GM19025 (cell line): ENCODE results near the gene TENT4A.

Source experiments
- ATAC-seq: cut with Tn5 transposase; IDR thresholded peaks from one replicate; pipeline ENCODE4 v1.9.1; 2021; ENCODE audit warnings: mild to moderate bottlenecking, low read depth, moderate library complexity; ENCODE audit not compliant: unreplicated experiment

The TENT4A gene

GRCh38 chr5:6716629-6717149 is 3.5 kb downstream of the TENT4A start:
- ATAC-seq, result no peak

- ATAC-seq, result no peak
These were observed 4.0 kb downstream of the TENT4A start for GRCh38 chr5:6717247-6717646.

DNA sequence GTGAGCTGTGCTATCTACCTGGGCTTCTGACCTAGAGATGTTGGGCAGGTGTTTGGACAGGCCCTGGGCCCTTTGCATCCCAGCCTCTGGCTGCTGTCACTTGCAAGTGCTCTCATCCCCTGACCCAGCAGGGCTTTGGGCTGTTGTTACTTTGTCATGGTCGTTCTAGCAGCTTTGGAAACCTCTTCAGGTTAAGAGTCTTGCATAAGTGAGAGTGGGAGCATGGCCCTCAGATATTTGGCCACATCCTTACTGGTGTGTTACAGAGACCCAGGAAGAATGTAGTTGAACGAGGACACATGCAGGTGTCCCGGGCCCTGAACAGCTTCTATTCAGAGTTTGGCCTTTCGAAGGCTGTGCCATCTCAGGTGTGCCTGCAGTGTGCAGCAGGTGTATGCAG is 4.5 kb downstream of the TENT4A start:
- no peak for ATAC-seq

DNA sequence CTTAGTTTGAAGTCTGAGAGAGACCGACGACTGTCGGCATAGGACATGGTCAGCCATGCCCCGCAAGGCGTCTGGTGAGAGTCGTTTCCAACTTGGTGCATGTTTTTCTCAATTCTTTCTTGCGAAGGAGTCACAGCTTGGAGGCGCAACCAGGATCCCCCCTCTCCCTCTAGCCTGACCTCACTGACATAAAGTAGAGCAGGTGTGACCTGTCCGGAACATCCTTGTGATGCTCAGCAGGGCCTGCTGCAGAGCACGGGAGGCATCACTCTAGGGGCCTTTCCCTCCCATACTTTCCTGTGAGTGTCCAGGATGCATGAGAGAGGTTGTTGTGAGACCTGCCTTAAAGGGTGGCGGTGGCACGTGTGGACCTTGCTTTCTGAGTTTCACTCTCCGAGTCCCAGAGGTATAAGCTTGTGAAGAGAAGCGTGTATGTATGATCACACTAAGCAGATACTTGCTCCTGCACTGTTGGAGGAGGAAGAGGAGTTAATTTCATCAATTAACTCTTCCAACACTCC is 5.0 kb downstream of the TENT4A start:
- ATAC-seq, result no peak

- ATAC-seq, result no peak
These were observed 5.5 kb downstream of the TENT4A start for GRCh38 chr5:6718718-6719117.

- ATAC-seq, result no peak
These were observed 6.2 kb downstream of the TENT4A start for GRCh38 chr5:6719417-6719816.

DNA sequence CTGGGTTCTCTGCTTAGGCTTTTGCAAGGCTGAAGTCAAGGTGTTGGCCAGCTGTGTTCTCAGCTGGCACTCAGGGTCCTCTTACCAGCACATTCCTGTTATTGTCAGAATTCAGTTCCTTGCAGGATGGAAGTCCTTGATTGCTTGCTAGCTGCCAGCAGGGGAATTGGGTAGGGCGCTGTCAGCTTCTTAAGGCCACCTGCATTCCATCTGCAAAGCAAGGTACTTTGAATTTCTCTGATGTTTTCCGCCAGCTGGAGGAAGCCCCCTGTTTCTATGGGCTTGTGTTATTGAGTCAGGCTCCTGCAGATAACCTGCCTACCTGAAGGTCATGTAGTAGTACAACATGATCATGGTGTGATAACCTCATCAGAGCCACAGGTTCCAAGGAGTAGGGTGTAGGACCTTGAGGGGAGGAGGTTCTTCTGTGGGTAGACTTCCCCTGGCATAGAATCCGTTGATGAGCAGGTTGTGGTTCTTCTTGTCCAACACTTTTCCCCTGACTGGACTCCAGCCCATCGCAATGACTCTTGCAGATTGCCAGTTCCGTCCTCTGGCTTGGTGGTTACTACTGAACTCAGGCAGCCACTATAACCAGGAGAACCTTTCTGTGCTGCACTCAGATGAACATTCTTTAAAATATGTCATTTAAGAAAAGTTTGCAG is 6.8 kb downstream of the TENT4A start:
- no peak for ATAC-seq

DNA sequence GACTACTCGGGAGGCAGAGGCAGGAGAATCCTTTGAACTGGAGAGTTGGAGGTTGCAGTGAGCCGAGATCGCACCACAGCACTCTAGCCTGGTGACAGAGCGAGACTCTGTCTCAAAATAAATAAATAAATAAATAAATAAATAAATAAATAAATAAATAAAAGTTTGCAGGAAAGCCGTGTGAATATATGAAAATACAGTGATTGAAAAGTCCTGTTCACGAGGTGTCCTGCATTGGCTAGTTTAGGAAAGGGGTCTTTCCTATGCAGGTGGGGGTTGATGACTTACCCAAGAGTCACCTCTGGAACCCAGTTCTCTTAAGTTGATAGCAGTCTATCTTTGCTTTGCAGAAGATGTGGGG is 7.3 kb downstream of the TENT4A start:
- no peak for ATAC-seq

DNA sequence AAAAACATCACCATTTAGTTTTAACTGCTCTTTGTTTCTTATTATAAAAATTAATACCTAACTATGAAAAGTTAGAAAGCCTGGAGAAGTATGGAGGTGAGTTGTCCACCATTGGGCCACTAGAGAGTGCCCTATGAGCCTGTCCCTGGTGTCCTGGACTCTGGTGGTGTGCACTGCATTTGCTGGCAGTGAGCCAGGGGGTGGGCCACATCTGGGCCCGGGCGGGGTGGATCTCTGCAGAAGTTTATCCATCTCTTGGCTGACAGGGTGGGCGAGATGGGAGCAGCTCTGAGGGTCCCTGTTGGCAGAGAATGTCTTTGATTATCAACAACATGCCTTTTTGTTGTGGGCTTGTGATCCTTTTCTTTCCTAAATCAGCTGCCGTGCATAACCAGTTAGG is 8.2 kb downstream of the TENT4A start:
- ATAC-seq, result no peak

GRCh38 chr5:6722015-6722414 is 8.8 kb downstream of the TENT4A start:
- ATAC-seq, result peak; percentile 33

DNA sequence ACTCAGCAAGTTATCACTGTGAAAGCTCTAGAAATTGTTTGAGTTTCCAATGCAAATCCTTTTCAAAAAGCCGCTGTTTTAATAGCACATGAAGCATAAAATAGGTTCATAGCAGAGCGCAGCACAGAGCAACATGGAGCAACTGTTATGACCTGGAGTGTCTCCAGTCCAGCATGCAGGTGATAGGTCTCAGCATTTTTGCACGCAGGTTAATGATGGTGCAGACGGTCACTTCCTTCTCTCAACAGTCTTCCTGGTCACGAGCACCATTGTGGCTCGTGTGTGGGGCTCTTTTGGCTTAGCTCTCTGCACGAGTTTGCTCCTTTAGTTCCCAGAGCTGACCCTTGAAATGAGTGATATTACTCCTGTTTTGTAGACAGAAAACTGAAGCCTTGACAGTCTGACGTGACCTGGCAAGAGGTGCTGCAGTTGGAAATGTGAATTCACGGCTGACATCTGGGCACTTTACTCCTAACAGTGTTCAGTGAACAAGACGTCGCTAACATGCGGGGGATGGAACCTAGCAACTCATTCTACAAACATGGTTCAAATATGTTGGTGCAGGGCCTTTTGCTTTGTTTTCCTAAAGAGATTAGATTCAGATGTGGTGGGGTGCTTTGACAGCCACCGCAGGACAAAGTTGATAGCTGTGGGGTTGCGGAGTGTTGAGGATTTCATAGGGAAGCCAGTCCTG is 10.0 kb downstream of the TENT4A start:
- ATAC-seq, result no peak

DNA sequence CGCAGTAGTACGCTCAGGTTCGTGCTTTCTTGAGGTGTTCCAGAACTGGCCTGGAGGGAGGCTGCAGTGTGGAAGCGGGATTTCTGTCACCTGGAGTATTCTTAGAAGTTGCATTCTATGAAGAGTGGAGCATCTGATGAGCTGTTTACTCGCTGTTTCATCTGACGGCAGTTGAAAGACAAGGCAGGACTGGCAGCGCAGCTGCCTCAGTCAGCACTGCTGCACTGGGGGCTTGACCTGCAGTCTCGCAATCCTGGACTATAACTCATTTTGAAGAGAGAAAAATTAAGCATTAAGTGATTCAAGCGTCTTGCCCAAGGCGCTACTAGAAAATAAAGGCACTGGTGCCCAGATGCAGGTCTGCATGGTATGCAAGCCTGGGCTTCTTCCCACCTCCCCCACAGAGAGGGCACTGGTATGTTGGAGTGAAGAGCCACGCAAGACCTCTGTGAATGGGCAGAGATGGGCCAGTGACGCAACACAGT is 10.6 kb downstream of the TENT4A start:
- ATAC-seq, result no peak

GRCh38 chr5:6724321-6724929 is 11.2 kb downstream of the TENT4A start:
- no peak for ATAC-seq

GRCh38 chr5:6725421-6725820 is 12.2 kb downstream of the TENT4A start:
- no peak for ATAC-seq

GRCh38 chr5:6726006-6726405 is 12.8 kb downstream of the TENT4A start:
- ATAC-seq, result no peak

DNA sequence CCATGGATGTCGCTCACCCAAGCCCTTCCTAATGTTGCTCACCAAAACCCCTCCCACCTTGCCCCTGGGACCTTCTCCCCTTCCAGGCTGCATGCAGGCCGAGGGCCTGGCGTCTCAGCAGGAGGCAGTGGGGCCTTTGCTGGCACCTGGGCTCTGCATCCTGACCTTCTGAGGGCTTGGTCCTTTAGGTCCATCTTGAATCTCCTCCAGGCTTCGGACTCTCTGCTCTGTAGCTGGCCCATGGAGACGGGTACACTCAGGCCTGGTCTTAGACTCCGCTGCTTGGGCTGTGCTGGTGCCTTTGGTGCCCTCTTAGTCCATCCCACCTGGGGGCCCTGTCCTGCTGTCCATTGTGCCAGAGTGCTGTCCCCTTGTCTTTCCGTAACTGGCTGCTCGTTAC is 14.0 kb downstream of the TENT4A start:
- no peak for ATAC-seq

GRCh38 chr5:6728011-6728794 is 15.0 kb downstream of the TENT4A start:
- ATAC-seq, result peak; percentile 75

DNA sequence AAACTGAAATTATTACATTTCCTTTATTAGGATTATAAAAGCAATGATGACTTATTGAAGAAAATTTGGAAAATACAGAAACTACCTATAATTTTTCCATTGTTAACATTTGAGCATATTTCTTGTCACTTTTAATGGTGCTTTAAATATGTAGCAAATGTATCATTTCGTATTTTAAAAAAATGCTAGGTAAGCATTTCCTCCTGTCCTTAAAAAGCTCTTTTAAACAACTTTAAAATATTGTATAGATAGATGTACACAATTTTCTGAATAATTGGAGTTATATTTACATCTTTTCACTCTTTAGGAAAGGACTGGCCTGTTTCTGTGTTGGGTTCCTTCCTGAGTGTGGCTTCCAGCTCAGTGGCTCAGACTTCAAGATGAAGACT is 15.6 kb downstream of the TENT4A start:
- ATAC-seq, result no peak

- no peak for ATAC-seq
These were observed 16.4 kb downstream of the TENT4A start for GRCh38 chr5:6729386-6730310.

GRCh38 chr5:6730407-6730806 is 17.2 kb downstream of the TENT4A start:
- peak; percentile 42 for ATAC-seq
